ENCODE results near the gene CAMTA1.
"Not testable (repeated sequence)": the region's sequence is repeated elsewhere in the genome, so short reads cannot be mapped to it uniquely, and the experiment has no call there.

Gene CAMTA1

GRCh38 chr1:7322912-7323311, 537.7 kb downstream of the CAMTA1 start:
- no peak for DNase-seq (ENCODE audit: low read depth in 2 of 3, low spot score in 1 of 3)

GRCh38 chr1:7325254-7325653, 540.0 kb downstream of the CAMTA1 start:
- no peak for DNase-seq (ENCODE audit: low read depth in 2 of 3, low spot score in 1 of 3)

GRCh38 chr1:7326366-7326765, 541.1 kb downstream of the CAMTA1 start:
- DNase-seq (ENCODE audit: low read depth in 2 of 3, low spot score in 1 of 3): no peak

GRCh38 chr1:7327849-7328248, 542.6 kb downstream of the CAMTA1 start:
- no peak for DNase-seq (ENCODE audit: low read depth in 2 of 3, low spot score in 1 of 3)

DNA sequence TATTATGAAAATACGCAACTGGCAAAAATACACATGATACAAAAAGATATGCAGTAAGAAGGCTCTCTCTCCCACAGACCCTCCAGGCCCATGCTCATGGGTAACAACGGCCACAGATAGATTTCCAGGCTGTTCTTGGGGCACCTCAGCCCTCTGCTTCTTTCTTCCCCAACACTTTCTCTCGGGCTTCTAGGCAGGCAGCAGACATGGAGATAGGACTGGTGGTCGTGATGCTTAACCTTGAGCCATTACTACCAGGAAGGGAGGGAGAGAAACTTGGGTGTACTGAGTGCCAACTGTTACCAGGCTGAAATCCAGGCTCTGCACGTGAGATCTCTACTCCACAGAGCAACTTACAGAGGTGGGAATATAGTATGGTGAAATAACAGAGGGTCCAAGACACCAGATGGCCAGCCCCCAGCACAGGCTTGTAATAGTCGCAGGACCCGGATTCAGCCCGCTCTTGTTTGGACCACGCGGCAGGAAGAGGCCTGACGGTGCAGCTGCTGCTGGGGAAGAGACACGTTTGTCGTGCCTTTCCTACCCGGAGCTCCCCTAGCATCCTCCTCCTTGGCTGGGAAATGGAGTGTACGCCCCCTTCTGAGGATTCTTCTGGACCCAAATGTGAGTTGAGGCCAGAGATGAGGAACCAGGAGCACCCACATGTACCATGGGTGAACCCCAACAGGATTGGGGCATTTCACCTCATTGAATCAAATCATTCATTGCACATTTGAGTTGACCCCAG, 544.8 kb downstream of the CAMTA1 start:
- no peak for DNase-seq (ENCODE audit: low read depth in 2 of 3, low spot score in 1 of 3)

DNA sequence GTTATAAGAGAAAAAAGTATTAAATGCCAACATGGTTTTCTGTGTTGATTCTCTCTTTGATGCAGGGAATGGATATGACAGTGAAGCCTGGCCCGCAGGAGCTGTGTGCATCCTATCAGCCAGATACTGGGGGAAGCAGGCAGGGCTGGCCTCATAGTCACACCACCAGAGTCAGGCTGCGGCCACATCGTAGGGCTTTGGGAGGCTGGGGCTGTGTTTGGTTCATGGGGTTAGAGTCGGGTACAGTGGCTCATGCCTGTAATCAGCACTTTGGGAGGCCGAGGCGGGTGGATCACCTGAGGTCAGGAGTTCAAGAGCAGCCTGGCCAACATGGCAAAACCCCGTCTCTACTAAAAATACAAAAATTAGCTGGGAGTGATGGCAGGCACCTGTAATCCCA, 545.5 kb downstream of the CAMTA1 start:
- not testable (repeated sequence) for DNase-seq (ENCODE audit: low read depth in 2 of 3, low spot score in 1 of 3)

- no peak for DNase-seq (ENCODE audit: low read depth in 2 of 3, low spot score in 1 of 3)
Observed at GRCh38 chr1:7331926-7332535, 546.8 kb downstream of the CAMTA1 start.

DNA sequence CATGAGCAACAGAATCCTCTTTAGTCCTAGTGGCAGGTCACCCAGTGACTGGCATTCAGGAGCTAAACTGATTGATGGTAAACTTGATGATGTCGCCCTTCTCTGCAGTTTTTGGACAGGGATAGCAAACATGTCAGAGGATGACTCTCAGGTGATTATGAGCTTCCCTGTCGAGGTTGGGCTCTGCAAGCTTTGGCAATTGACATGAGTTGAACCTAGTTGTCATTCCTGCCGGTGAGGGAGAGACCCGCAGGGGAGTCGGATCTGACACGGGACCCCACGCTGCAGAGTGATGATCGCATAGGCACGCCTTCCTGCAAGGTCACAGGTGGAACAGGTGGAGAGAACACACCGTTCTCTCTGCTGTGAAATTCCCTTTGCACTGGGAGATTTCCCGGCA, 547.8 kb downstream of the CAMTA1 start:
- no peak for DNase-seq (ENCODE audit: low read depth in 2 of 3, low spot score in 1 of 3)

DNA sequence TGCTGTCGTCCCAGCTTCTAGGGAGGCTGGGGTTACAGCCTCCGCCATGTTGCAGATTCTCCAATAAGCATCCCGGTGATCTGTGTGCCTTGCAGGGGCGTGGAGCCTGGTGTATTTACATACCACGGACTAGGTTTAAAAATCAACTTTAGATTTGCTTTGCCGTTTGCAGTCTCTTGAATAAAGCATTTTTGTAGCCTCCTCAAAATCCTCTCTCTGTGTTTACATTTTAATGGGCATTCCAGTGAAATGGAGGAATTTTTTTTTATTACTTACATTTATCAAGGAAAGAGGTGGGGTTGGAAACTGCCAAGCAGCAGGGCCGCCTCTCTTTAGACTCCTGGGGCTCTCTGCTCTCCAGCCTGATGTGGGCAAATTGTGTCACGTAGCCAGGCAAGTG, 548.4 kb downstream of the CAMTA1 start:
- DNase-seq (ENCODE audit: low read depth in 2 of 3, low spot score in 1 of 3): no peak

DNA sequence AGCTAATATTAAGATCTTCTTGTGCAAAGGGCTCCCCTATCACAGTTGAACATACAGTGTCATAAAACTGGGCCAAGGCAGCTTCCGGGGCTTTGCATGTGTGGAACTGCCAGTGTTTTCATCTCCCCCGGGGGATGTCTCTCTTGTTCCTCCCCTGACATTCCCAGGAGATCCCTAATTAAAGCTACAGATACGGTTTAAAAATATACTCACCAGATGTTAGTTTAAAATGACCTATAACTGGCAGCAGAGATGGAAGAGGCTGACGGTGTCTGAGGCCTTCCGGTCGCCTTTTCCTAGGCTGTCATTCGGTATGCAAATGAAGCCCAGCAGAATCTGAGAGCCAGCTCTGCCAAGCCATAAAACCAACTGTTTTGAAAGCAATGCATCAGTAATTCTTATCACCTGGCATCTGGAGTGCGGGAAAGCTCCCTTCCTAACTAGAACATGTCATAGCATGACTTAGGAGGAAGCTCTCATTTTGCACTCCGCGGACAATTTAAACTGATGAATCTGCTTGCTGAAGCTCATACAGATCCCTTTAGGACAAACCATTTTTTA, 549.3 kb downstream of the CAMTA1 start:
- DNase-seq (ENCODE audit: low read depth in 2 of 3, low spot score in 1 of 3): no peak

DNA sequence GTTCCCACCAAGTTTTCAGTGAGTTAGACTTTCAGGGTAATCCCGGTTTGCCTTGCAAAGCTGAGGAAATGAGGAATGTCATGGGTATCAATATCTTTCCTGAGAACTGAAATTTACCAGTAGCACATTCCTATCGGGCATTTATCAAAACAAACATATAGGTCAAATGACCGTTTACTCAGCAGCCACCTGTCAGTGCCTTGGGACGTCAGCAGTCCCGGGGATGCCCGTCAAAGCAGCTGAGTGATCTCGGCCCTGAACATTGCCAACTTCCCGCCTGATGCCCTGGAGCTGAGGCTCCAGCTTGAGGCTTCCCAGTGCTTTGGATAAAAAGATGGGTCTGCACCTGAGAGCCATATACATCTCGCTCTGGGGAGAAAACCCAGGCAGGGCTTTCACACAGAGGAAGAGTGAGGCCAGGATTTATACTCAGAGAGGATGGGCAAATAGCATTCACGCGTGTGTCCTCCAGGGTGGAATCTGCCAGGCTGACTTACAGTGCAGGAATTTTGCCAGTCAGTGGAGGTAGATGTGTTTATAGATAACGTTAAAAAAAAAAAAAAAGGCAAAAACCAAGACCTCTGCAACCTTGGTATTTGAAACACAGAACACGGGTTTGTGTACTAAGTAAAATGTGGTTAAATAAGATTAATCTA, 550.1 kb downstream of the CAMTA1 start:
- no peak for DNase-seq (ENCODE audit: low read depth in 2 of 3, low spot score in 1 of 3)

- no peak for DNase-seq (ENCODE audit: low read depth in 2 of 3, low spot score in 1 of 3)
Observed at GRCh38 chr1:7338439-7338838, 553.2 kb downstream of the CAMTA1 start.

GRCh38 chr1:7339014-7339413, 553.8 kb downstream of the CAMTA1 start:
- no peak for DNase-seq (ENCODE audit: low read depth in 2 of 3, low spot score in 1 of 3)

DNA sequence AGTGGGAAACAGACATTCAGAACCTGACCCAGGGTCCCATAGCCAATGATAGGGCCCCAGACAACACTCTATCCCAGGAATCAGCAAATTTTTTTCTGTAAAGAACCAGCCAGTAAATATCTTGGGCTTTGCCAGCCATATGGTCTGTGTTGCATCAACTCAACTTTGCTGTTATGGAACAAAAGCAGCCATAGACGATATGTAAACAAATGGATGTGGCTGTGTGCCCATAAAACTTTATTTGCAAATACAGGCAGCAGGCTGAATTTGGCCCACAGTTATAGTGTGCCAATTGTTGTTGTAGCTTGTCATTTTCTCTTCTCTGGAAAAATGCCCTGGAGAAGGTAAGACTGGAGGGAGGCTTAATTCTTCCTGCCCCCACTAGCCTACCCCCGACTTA, 554.7 kb downstream of the CAMTA1 start:
- DNase-seq (ENCODE audit: low read depth in 2 of 3, low spot score in 1 of 3): no peak

GRCh38 chr1:7341145-7341905, 556.1 kb downstream of the CAMTA1 start:
- no peak for DNase-seq (ENCODE audit: low read depth in 2 of 3, low spot score in 1 of 3)

DNA sequence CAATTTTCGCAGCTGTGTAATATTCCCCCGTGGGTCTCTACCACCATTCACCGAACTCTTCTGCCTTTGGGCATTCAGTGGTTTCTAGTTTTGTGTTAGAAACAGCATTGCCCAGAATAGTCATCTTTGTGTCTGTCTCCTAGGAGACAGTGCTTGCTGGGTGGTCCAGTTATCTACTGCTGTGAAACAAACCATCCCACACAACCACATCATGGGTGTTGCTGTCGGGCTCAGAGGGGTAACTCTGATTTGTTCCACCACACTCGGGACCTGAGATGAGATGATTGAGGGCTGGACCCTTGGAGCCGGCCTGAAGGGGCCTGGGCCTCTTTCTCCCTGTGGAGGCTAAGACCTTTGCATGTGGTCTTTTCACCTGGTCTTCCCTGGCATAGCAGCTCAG, 558.6 kb downstream of the CAMTA1 start:
- DNase-seq (ENCODE audit: low read depth in 2 of 3, low spot score in 1 of 3): no peak

GRCh38 chr1:7344299-7344698, 559.0 kb downstream of the CAMTA1 start:
- DNase-seq (ENCODE audit: low read depth in 2 of 3, low spot score in 1 of 3): no peak

DNA sequence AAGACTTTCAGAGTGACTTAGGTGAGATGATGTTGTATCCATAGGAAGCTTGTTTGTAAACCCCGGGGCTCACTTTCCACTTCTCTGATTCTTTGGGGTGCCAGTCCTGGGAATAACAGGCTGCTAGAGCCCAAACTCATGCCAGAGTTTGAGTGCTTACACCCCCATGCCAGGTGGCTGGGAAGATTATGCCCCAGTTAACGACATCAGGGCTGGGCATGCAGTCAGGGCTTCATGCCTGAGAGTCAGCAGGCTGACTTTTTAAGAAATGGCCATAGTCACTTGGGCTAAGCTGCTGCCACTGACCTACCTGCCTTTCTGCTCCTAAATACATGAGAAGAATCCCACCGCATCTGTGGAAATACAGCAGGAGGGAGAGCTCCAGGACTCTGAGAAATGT, 560.3 kb downstream of the CAMTA1 start:
- DNase-seq (ENCODE audit: low read depth in 2 of 3, low spot score in 1 of 3): no peak

DNA sequence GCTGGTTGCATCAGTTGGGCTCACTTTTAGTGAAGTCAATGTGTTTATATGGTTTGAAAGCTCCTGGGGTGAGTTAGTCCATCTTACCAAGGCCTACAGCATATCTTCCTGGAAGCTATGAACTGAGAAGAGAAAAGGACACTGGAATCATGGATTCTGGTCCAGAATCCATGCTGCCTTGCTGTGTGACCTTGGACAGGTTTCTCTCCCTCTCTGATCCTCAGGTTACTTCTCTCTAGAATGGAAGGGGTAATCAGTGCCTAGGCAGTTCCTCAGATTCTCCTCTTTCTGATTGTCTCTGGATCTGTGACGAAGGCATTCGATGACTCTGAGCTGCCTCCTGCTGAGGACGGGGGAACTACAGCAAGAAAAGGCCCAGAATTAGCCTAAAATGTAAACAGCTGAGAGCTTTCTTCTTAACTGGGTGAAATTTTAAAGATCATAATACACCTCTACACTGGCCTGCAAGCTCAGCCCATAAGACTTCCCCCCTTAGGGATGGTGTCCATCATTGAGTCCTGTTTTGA, 560.9 kb downstream of the CAMTA1 start:
- DNase-seq (ENCODE audit: low read depth in 2 of 3, low spot score in 1 of 3): no peak

DNA sequence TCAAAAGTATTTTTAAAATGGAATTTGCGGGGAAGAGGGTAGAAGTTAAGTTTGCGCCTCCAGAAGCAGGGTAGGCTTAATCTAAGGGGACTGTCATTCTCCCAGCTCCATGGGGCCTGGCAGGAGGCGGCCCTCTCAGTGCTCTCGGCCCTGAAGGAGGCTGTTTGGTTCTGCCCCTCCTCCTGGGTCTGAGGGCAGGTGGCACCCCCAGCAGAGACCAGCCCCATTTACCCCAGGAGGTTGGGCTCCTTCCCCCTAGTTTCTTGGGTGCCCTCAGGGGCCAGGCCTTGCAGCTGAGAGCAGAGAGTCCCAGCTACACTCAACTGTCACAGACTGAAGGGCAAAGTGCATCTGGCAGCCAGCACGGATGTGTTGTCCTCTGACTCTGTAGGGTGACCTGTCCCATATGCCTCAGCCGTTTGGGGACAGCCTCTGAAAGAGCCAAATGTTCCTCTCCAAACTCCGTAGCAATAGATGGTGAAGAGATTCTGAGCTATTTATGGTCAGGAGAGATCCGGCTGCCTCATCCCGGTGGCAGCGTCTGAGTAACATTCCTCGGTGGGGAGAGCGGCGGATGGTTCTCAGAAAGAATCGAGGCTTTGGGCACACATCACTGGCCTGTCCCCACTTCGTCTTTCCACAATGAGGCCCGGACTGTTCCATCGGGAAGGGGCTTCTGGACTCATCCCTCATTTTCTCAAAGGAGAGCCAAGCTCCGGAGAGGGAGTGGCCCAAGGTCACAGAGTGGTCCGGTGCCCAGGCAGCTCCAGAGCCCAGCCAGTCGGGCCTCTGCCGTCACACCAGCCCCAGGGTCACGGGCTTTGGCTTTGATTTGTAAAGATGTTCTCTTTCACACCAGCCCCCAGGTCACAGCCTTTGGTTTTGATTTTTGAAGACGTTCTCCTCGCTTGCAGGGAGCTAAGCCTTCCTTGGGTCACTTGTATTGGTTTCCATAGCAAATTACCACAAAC, 561.6 kb downstream of the CAMTA1 start:
- DNase-seq (ENCODE audit: low read depth in 2 of 3, low spot score in 1 of 3): no peak

Measured in stimulated activated CD4-positive, alpha-beta T cell treated with anti-CD3 and anti-CD28 coated beads, Interleukin-12 subunit alpha, Interleukin-12 subunit beta, amount 100 ng/mL, for 48 hours (primary cell).